Esophagus squamous epithelium (tissue), 4 donors: Measurements from ENCODE around the gene SH3RF2.

Source experiments
- POLR2A ChIP-seq, 4 donors: fragments of 450-650 bp; IDR thresholded peaks; one replicate each; pipeline ENCODE4 v1.6.1; 2017; ENCODE audit warnings: antibody characterized with exemption in 4 of 4, mild to moderate bottlenecking in 4 of 4, moderate library complexity in 3 of 4
- TF ChIP-seq, protein P1 (sequence below), 6 experiments: fragments of 450-650 bp in 4 of 6; fragments of 200-600 bp in 2 of 6; sonication (generic) in 2 of 6; IDR thresholded peaks; one replicate each; pipeline ENCODE4 v1.5.1; 2016 to 2019; ENCODE audit warnings: antibody characterized with exemption in 6 of 6, mild to moderate bottlenecking in 4 of 6, moderate library complexity in 4 of 6

DNA sequence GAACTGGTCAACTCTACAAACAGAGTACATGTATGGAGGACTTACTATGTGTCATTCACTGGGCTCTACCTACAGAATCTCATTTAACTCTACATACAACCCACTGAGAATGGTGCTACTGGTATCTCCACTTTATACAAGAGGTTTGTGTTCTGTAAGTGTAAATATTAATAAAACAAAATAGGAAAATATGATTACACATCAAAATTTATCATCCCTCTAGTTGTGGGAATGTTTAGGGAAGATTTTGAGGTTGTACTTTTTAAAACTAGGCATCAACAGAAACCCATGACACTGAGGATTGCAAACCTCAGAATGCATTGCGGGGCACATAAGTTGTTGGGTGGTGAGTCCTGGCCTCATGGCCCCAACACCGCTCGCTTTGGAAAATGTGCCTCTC is 11.7 kb downstream of the SH3RF2 start:
- TF ChIP-seq, protein P1, sequence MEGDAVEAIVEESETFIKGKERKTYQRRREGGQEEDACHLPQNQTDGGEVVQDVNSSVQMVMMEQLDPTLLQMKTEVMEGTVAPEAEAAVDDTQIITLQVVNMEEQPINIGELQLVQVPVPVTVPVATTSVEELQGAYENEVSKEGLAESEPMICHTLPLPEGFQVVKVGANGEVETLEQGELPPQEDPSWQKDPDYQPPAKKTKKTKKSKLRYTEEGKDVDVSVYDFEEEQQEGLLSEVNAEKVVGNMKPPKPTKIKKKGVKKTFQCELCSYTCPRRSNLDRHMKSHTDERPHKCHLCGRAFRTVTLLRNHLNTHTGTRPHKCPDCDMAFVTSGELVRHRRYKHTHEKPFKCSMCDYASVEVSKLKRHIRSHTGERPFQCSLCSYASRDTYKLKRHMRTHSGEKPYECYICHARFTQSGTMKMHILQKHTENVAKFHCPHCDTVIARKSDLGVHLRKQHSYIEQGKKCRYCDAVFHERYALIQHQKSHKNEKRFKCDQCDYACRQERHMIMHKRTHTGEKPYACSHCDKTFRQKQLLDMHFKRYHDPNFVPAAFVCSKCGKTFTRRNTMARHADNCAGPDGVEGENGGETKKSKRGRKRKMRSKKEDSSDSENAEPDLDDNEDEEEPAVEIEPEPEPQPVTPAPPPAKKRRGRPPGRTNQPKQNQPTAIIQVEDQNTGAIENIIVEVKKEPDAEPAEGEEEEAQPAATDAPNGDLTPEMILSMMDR (IDR thresholded peaks at IDR 0.05), result no peak
- no peak for TF ChIP-seq POLR2A (IDR thresholded peaks at IDR 0.05)
